ENCODE results near the gene SLC32A1.

Gene SLC32A1

GRCh38 chr20:38755324-38755910 is 31.1 kb downstream of the SLC32A1 start:
- no peak for DNase-seq

GRCh38 chr20:38757145-38757775 is 33.0 kb downstream of the SLC32A1 start:
- no peak for DNase-seq

DNA sequence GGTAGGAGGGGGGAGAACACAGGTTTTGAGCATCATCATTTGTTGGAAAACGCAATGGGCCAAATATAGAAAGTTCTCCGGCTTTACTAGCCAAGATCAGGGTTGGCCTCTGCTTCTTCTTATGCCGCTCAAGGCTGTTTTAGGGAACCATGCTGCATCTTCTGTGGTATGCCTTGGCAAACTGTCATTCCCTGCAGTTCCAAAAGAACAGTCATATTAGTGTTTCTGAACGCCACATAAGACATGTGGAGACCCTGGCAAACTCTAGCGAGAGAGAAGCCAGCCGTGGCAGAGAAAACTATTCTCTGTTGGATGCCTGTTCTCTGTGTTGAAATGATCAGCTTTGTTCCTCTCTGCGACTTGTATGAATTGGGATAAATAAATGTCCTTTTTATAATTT is 34.8 kb downstream of the SLC32A1 start:
- DNase-seq = no peak

GRCh38 chr20:38760978-38761377 is 36.7 kb downstream of the SLC32A1 start:
- DNase-seq = no peak

- DNase-seq = no peak
Observed at GRCh38 chr20:38762174-38762573, 37.9 kb downstream of the SLC32A1 start.

DNA sequence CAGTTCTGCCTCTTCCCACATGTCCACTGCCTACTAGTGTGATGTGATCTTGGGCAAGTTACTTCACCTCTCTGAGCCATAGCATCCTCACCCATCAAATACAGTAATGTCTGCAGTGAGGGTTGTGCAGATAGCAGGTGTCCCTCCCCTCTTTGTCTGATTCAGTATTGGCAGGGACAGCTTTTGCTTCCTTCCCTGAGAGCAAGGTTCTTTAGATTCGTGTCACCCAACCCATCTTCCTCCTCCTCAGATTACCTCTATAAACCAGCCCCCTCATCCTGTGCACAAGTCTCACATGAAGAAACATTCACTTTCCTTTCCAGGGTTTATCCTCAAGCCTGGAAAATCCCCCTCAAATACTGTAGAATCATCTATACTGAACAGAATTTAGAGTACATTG is 39.3 kb downstream of the SLC32A1 start:
- no peak for DNase-seq

GRCh38 chr20:38764567-38765318 is 40.5 kb downstream of the SLC32A1 start:
- no peak for DNase-seq

GRCh38 chr20:38766071-38766470 is 41.8 kb downstream of the SLC32A1 start:
- DNase-seq = no peak

DNA sequence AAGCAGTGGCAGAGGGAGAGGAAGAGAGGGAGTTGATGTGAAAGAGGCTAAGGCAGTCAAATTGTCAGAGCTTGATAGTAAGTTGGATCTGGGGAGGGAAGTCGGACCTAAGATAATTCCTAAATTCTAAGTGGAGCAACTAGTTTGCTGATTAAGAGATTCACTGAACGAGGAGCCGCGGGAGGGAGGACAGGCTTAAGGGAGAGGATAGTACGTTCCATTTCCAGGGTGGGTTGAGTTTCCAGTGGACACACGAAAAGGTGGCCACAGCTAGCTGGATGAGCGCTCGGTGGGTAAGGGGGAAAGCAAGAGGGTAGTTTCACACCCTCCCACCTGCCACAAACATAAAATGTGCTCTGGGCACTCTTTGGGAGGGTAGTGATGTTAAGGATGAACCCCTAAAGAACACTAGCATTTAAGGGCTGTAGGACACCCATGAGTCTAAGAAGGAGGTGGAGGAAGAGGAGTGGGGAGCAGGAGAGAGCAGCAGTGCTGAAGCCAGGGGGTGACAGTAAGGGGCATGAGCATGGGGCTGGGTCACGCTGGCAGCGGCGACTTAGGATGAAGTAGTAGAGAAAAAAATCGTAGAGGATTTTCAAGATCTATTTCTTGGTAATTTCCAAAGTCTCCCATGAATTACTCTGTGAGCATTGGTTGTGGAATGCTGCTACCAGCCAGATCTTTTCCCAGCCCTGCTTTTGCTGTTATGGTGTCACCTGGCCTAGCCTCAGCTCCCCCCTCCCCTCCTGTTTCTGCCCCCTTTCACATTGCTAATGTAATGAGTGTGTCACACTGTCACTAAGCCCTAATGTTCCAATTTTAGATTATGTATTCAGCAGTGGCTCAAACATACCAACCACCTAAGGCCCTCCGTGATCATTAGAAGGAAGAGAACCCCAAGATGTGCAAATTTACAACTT is 45.4 kb downstream of the SLC32A1 start:
- DNase-seq = no peak

GRCh38 chr20:38770546-38770945 is 46.3 kb downstream of the SLC32A1 start:
- no peak for DNase-seq

- no peak for DNase-seq
Observed at GRCh38 chr20:38770970-38771369, 46.7 kb downstream of the SLC32A1 start.

DNA sequence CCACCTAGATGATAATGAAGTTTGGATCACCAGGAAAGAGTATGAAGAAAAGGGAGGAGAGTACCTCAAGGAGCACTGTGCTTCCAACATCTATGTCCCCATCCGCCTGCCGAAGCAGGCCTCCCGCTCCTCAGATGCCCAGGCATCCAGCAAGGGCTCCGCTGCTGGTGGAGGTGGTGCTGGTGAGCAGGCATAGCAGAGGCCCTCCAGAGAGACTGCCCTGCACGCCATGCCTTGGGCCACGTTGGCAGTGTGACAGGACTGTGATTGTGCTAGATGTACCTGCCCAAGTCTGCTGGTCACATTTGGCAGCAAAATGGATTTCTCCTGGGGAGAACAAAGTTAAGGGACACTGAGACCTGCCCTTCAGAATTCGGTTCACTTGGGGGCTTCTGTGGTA is 47.3 kb downstream of the SLC32A1 start:
- no peak for DNase-seq

DNA sequence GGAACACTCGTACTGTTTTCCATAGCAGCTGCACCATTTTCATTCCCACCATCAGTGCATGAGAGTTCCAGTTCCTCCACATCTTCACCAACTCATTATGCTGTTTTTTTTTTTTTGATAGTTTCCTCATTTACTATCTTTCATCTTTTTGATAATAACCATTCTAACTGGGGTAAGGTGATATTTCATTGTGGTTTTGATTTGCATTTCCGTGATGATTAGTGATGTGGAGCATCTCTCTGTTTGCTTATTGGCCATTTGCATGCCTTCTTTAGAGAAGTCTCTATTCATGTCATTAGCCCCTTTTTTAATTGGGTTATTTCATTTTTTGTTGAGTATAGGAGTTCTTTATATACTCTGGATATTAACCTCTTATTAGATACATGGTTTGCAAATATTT is 49.9 kb downstream of the SLC32A1 start:
- DNase-seq = no peak

- no peak for DNase-seq
Observed at GRCh38 chr20:38776363-38776762, 52.1 kb downstream of the SLC32A1 start.

All from NCI-H2081 (cell line).